DMS153 (cell line): Measurements from ENCODE around the gene ASIC4.

Experiments
- DNase-seq: peaks from one replicate; lab custom pipeline; 2025; lab: John Stamatoyannopoulos, UW

Gene ASIC4

GRCh38 chr2:219480004-219480403 is 34.3 kb upstream of the ASIC4 start:
- DNase-seq: no peak

DNA sequence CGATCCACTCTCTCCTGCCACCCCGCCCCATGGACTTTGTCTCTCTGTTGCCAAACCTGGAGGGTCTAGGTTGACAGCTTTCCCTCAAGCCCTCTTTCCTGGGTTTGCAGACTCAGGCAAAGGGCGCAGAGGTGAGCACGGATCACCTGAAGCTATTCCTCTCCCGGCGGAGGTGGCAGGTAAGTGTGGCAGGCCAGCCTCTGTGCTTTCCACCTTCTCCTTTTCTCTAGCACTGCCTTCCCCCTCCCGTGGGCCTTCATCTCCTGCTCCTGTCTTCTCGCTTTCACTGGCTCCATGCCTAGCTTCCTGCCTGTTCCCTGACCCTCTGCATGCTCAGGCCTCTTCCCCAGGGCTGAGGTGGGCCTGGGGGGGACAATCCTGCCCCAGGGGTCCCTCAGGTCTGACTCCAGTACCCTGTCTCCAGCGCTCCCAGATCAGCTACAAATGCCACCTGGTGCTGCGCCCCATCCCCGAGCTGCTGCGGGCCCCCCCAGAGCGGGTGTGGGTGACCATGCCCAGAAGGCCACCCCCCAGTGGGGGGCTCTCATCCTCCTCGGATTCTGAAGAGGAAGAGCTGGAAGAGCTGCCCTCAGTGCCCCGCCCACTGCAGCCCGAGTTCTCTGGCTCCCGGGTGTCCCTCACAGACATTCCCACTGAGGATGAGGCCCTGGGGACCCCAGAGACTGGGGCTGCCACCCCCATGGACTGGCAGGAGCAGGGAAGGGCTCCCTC is 31.4 kb upstream of the ASIC4 start:
- DNase-seq: no peak

DNA sequence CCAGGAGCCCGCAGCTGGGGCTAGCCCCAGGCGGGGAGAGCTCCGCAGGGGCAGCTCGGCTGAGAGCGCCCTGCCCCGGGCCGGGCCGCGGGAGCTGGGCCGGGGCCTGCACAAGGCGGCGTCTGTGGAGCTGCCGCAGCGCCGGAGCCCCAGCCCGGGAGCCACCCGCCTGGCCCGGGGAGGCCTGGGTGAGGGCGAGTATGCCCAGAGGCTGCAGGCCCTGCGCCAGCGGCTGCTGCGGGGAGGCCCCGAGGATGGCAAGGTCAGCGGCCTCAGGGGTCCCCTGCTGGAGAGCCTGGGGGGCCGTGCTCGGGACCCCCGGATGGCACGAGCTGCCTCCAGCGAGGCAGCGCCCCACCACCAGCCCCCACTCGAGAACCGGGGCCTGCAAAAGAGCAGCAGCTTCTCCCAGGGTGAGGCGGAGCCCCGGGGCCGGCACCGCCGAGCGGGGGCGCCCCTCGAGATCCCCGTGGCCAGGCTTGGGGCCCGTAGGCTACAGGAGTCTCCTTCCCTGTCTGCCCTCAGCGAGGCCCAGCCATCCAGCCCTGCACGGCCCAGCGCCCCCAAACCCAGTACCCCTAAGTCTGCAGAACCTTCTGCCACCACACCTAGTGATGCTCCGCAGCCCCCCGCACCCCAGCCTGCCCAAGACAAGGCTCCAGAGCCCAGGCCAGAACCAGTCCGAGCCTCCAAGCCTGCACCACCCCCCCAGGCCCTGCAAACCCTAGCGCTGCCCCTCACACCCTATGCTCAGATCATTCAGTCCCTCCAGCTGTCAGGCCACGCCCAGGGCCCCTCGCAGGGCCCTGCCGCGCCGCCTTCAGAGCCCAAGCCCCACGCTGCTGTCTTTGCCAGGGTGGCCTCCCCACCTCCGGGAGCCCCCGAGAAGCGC is 30.6 kb upstream of the ASIC4 start:
- no peak for DNase-seq

- DNase-seq: no peak
Observed at GRCh38 chr2:219484343-219485200, 29.7 kb upstream of the ASIC4 start.

- DNase-seq: no peak
Observed at GRCh38 chr2:219485201-219485580, 29.1 kb upstream of the ASIC4 start.

DNA sequence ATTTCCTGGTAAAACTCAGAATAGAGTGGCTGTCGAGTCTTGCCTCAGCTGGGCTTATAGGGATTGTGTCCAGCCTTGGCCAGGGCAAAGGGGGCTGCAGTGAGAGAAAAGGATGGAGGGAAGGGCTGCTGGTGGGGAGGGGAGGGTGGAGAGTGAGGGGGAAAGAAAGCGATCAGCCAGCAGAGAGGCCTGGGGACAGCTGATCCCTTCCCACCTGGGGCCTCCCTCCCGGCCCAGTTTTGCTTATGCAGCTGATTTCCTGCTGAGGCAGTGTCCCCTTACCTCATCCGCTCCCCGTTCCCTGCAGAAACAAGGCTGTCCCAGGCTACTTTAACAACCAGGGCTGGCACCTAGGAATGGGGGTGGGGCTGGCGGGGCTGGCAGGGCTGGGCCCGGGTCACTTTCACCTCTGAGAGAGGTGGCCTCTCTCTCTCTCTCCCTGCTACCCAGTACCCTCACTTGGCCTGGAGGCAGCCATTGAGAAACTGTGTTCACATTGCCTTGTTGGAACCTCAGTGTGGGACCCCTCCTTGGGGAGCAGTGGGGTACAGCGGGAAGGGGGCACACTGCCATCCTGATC is 27.8 kb upstream of the ASIC4 start:
- no peak for DNase-seq

GRCh38 chr2:219488149-219488843 is 26.0 kb upstream of the ASIC4 start:
- DNase-seq: no peak

DNA sequence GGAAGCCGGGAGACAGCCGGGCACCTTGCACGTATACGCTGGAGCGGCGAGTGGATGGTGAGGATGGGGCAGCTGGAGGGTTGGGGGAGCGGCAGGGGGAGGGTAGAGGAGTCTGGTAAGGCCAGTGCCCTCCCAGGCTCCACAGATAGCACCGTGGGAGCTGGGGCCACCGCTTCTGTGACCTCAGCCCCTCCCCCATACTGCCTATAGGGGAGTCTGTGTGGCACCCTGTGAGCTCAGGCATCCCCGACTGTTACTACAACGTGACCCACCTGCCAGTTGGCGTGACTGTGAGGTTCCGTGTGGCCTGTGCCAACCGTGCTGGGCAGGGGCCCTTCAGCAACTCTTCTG is 25.5 kb upstream of the ASIC4 start:
- DNase-seq: no peak

- no peak for DNase-seq
Observed at GRCh38 chr2:219489315-219489714, 25.0 kb upstream of the ASIC4 start.

- DNase-seq: no peak
Observed at GRCh38 chr2:219490186-219490585, 24.1 kb upstream of the ASIC4 start.

GRCh38 chr2:219490600-219491130 is 23.6 kb upstream of the ASIC4 start:
- no peak for DNase-seq

DNA sequence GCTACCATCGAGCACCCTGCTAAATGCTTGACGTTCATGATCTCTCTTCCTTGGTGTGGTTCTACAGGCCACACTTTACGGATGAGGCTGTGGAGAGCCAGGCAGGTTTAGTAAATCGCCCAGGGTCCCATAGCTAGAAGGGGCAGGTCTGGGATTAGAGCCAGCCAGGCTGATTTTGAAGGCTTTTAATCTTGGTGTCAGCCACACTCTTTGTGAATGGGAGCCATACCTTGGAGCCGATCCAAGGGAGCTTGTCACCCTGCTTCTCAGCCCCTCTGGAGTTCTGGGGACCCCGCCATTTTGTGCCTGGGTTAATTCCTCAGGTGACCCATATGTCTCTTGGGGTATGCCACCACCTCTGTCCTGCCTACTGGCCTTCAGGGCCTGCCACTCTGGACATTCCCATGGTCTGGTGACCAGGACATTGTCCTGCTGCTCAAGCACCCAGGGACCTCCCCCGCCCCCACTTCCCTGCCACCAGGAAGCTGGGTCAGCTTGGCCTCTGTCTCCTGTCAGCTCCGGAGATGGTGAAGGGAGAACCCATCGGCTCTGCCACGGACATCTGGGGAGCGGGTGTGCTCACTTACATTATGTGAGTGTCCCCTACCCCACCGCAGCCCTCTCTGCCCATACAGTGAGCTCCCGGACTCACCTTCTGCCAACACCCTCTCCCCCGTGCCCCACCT is 22.9 kb upstream of the ASIC4 start:
- no peak for DNase-seq

DNA sequence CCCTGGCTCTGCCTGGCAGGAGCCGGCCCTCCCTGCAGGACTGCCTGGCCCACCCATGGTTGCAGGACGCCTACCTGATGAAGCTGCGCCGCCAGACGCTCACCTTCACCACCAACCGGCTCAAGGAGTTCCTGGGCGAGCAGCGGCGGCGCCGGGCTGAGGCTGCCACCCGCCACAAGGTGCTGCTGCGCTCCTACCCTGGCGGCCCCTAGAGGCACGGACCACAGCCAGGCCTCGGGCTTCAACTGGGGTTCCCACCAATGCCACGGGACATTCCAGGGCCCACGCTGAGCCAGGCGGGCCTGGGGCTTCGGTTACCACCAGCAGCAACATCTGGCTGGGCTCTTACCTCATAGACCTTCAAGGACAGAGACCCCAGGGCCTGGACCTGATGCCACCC is 21.7 kb upstream of the ASIC4 start:
- no peak for DNase-seq

- no peak for DNase-seq
Observed at GRCh38 chr2:219493086-219493485, 21.2 kb upstream of the ASIC4 start.

- DNase-seq: no peak
Observed at GRCh38 chr2:219494952-219495530, 19.2 kb upstream of the ASIC4 start.

DNA sequence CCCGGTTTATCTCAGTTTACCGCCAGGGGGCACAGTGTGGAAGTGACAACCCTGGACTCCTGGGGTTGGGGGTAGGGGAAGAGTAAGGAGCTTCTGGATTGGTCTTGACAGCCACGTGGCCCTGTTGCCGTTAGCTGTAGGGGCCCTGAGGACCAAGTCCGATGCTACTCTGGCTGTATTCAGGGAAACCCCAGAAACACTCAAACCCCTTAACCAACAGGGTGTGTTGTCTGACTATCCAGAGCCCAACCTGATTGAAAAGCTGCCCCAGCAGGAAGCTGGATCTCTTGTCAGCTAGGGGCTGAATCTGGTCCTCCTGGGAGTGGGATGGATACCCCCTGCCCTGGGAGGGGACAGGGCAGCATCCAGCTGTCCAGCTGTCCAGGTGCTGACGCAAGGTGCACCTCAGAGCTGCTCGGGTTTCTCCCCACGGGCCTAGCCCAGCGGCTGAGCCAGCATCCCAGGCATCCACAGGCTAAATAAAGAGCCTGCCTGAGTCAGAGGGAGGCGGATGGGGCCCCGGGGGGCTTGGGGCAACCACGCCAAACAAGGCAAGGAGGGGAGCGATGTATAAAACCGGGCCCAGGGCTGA is 18.7 kb upstream of the ASIC4 start:
- DNase-seq: peak; percentile 32

- DNase-seq: no peak
Observed at GRCh38 chr2:219496247-219496824, 17.9 kb upstream of the ASIC4 start.

GRCh38 chr2:219496825-219497494 is 17.3 kb upstream of the ASIC4 start:
- DNase-seq: no peak
